ENCODE data around the gene ETV1.

DNA sequence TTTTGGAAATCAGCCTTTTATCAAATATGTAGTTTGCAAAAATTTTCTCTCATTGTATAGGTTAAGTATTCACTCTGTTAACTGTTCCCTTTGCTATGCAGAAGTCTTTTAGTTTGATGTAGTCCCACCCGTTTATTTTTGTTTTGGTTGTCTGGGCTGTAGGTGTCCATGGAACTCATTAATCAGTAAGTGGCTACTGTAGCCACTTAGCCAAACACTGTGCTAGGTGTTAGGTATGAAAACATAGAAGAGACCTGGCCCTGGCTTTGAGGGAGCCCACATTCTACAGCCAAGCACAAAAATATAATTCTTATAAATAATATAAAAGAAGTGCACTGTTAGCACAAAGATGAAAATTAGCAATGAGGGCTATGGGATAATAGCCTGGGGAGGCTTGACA lies 133.5 kb downstream of the ETV1 start:
- TF ChIP-seq, protein P1, sequence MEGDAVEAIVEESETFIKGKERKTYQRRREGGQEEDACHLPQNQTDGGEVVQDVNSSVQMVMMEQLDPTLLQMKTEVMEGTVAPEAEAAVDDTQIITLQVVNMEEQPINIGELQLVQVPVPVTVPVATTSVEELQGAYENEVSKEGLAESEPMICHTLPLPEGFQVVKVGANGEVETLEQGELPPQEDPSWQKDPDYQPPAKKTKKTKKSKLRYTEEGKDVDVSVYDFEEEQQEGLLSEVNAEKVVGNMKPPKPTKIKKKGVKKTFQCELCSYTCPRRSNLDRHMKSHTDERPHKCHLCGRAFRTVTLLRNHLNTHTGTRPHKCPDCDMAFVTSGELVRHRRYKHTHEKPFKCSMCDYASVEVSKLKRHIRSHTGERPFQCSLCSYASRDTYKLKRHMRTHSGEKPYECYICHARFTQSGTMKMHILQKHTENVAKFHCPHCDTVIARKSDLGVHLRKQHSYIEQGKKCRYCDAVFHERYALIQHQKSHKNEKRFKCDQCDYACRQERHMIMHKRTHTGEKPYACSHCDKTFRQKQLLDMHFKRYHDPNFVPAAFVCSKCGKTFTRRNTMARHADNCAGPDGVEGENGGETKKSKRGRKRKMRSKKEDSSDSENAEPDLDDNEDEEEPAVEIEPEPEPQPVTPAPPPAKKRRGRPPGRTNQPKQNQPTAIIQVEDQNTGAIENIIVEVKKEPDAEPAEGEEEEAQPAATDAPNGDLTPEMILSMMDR (IDR thresholded peaks at IDR 0.05), result no peak
- TF ChIP-seq POLR2A (IDR thresholded peaks at IDR 0.05), result no peak
